ENCODE data around the gene TMEM184B.

- TF ChIP-seq CTCF (IDR thresholded peaks at IDR 0.05) (peak in 1 of 5 experiments; percentile 21), POLR2A (IDR thresholded peaks at IDR 0.05) (peak in 1 of 2 donors; percentile 53)
Observed at GRCh38 chr22:38218661-38219622, 53.9 kb downstream of the TMEM184B start.
